ENCODE results near the gene GLP2R. TPM values are rescaled to one million over a fixed set of nuclear protein-coding genes. Genes with fewer than 3 reads are reported as not detected.

Gene GLP2R
- total RNA-seq, 1 experiment from 2014 or later, result 0.08 TPM

DNA sequence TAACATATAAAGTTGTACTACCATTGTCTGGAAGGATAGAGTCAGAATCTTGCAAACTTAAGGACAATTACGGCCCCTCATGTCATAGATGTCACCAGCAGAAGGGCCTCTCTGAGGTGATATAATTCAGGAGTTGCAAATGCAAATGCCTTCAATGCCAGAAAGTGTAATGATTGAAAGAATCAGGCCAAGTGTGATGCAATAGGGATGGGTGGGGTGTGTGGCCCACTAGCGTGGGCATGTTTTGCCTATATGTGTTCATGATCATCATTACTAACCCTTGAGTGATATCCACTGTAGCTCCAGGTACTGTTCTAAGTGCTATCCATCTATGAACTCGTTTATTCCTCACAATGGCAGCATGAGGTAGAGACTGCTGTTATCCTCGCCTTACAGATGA lies 35.4 kb upstream of the GLP2R start:
- Histone ChIP-seq H3K27me3 (ENCODE audit: control insufficient read depth, insufficient read depth, low read length) (no peaks in the 10 kb centered on the region), H3K4me1 (ENCODE audit: control insufficient read depth, insufficient read depth, low read length) (no peaks in the 10 kb centered on the region), H3K27ac (ENCODE audit: low read length) (no peak overlapping the region), H3K9me3 (ENCODE audit: control insufficient read depth, insufficient read depth, low read depth, low read length) (no peaks in the 10 kb centered on the region), H3K4me3 (ENCODE audit: low read depth in 2 of 2, low read length in 2 of 2) (no peak overlapping the region), H3K36me3 (ENCODE audit: control insufficient read depth, insufficient read depth, low read length) (no peaks in the 10 kb centered on the region)
- in situ Hi-C loops (cut with HindIII; ENCODE audit: low pct_unique_long_range_greater_than_20kb, low sequenced_read_pairs), result no loop called here
- TF ChIP-seq TCF7L2 (IDR thresholded peaks at IDR 0.05; ENCODE audit: low read depth, low read length) (no peak), SIN3A (IDR thresholded peaks at IDR 0.05; ENCODE audit: borderline replicate concordance, insufficient read depth, low read depth, low read length) (no peak), POLR2AphosphoS5 (IDR thresholded peaks at IDR 0.05; ENCODE audit: low read depth, low read length) (no peak)
- TF ChIP-seq, protein P1, sequence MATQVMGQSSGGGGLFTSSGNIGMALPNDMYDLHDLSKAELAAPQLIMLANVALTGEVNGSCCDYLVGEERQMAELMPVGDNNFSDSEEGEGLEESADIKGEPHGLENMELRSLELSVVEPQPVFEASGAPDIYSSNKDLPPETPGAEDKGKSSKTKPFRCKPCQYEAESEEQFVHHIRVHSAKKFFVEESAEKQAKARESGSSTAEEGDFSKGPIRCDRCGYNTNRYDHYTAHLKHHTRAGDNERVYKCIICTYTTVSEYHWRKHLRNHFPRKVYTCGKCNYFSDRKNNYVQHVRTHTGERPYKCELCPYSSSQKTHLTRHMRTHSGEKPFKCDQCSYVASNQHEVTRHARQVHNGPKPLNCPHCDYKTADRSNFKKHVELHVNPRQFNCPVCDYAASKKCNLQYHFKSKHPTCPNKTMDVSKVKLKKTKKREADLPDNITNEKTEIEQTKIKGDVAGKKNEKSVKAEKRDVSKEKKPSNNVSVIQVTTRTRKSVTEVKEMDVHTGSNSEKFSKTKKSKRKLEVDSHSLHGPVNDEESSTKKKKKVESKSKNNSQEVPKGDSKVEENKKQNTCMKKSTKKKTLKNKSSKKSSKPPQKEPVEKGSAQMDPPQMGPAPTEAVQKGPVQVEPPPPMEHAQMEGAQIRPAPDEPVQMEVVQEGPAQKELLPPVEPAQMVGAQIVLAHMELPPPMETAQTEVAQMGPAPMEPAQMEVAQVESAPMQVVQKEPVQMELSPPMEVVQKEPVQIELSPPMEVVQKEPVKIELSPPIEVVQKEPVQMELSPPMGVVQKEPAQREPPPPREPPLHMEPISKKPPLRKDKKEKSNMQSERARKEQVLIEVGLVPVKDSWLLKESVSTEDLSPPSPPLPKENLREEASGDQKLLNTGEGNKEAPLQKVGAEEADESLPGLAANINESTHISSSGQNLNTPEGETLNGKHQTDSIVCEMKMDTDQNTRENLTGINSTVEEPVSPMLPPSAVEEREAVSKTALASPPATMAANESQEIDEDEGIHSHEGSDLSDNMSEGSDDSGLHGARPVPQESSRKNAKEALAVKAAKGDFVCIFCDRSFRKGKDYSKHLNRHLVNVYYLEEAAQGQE (IDR thresholded peaks at IDR 0.05; ENCODE audit: insufficient read depth in 1 of 2, low read depth in 2 of 2, low read length in 1 of 2), result no peak
- TF ChIP-seq, protein P2, sequence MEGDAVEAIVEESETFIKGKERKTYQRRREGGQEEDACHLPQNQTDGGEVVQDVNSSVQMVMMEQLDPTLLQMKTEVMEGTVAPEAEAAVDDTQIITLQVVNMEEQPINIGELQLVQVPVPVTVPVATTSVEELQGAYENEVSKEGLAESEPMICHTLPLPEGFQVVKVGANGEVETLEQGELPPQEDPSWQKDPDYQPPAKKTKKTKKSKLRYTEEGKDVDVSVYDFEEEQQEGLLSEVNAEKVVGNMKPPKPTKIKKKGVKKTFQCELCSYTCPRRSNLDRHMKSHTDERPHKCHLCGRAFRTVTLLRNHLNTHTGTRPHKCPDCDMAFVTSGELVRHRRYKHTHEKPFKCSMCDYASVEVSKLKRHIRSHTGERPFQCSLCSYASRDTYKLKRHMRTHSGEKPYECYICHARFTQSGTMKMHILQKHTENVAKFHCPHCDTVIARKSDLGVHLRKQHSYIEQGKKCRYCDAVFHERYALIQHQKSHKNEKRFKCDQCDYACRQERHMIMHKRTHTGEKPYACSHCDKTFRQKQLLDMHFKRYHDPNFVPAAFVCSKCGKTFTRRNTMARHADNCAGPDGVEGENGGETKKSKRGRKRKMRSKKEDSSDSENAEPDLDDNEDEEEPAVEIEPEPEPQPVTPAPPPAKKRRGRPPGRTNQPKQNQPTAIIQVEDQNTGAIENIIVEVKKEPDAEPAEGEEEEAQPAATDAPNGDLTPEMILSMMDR (IDR thresholded peaks at IDR 0.05), result no peak
- ChIA-PET CTCF (no interaction called here), POLR2A (no interaction called here)
- no peak for ATAC-seq
- intact Hi-C loops (cut with micrococcal nuclease; ENCODE audit: unreplicated experiment), result no loop called here
- no peak for DNase-seq (ENCODE audit: low read depth, low spot score)
- BruUV-seq (replicated peaks), result no TSS peak

DNA sequence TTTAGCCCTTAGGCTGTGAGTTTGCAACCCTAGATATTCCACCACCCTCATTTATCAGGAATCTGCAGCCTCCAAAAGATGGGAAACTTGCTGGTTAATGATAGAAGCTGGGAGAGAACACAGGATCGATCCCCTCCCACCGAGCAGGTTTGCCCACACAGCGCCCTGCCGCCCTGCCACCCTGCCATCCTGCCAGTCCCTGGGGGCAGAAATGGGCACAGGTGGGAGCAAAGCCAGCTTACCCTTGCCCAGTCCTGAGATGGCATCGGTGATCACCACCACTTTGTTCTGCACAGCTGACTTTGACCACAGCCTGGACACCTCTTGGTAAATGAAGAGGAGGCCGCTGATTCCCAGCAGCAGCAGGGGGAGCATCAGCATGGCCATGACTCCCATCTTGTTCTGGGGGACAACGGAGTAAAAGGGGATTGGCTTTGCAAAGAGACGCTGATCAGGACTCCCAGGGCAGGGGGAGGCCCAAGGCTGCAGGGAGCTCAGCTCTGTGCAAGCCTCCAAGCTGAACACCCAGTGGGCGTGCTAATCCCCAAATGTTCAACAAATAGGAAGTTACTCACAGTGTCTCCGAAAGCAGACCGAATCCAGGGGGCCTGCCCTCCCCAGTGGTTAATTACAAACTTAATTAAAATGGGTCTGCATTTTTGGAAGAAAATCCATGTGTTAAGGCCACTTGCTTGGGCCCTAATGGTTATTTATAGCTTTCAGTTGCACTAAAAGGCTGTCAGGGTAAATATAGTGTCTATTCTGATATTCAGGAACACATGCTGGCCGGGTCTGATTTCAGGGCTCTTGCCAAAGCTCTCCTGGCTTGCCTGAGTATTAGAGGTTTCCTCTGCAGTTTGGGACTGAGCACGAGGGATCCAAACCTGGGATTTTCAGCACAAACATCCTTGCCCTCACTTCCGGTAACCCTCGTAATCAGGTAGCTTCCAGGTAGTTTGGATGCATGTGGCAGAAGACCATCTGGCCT lies 34.5 kb upstream of the GLP2R start, which contains the start of gene DHRS7C:
DHRS7C (minus strand) TSS at position 704 of the 988 bp plus-strand sequence; CDS start at position 396, 308 bp downstream.
- H3K4me1 ChIP-seq (ENCODE audit: control insufficient read depth, insufficient read depth, low read length), result no peaks in the 10 kb centered on the region
- ATAC-seq, result no peak
- no peaks in the 10 kb centered on the region for H3K9me3 ChIP-seq (ENCODE audit: control insufficient read depth, insufficient read depth, low read depth, low read length)
- ChIA-PET POLR2A (no interaction called here), CTCF (no interaction called here)
- H3K27me3 ChIP-seq (ENCODE audit: control insufficient read depth, insufficient read depth, low read length), result no peaks in the 10 kb centered on the region
- no peak within 1 kb of the TSS for H3K4me3 ChIP-seq (ENCODE audit: low read depth in 2 of 2, low read length in 2 of 2)
- TF ChIP-seq SIN3A (IDR thresholded peaks at IDR 0.05; ENCODE audit: borderline replicate concordance, insufficient read depth, low read depth, low read length) (no peak), POLR2AphosphoS5 (IDR thresholded peaks at IDR 0.05; ENCODE audit: low read depth, low read length) (no peak), TCF7L2 (IDR thresholded peaks at IDR 0.05; ENCODE audit: low read depth, low read length) (no peak)
- TF ChIP-seq, protein P2 (IDR thresholded peaks at IDR 0.05), result no peak
- TF ChIP-seq, protein P1 (IDR thresholded peaks at IDR 0.05; ENCODE audit: insufficient read depth in 1 of 2, low read depth in 2 of 2, low read length in 1 of 2), result no peak
- no peak for DNase-seq (ENCODE audit: low read depth, low spot score)
- in situ Hi-C loops (cut with HindIII; ENCODE audit: low pct_unique_long_range_greater_than_20kb, low sequenced_read_pairs), result no loop called here
- no peak within 1 kb of the TSS for H3K27ac ChIP-seq (ENCODE audit: low read length)
- intact Hi-C loops (cut with micrococcal nuclease; ENCODE audit: unreplicated experiment), result no loop called here
- BruUV-seq (replicated peaks), result no TSS peak
- H3K36me3 ChIP-seq (ENCODE audit: control insufficient read depth, insufficient read depth, low read length), result no peaks in the 10 kb centered on the region

Data from Panc1 (cell line).